IMR-90 (cell line): ENCODE data around the gene SCLY. TPM values are rescaled to one million over a fixed set of nuclear protein-coding genes. Genes with fewer than 3 reads are reported as not detected.

Experiments used
- CTCF ChIP-seq: conservative IDR thresholded peaks from 2 replicates; pipeline ENCODE4 v1.5.1; 2012; ENCODE audit warnings: mild to moderate bottlenecking, low read depth, low read length, improper control_type of control experiment
- POLR2A ChIP-seq: IDR thresholded peaks from 2 replicates; pipeline ENCODE4 v1.6.1; 2012; ENCODE audit warnings: mild to moderate bottlenecking, low read depth, low read length
- polyA plus RNA-seq, 3 experiments: library from polyadenylated mRNA; depleted of rRNA; stranded (reverse); fragments of >200 nt; gene quantifications; 2 replicates each; pipeline ENCODE4 v1.2.3, GENCODE V29; 2012; ENCODE audit warnings: low replicate concordance in 1 of 3
- total RNA-seq: library from RNA; depleted of rRNA; stranded (reverse); fragments of >200 nt; gene quantifications from 2 replicates; pipeline ENCODE4 v1.2.3, GENCODE V29; 2012

Gene SCLY
- total and polyA plus RNA-seq, 2 of the 4 experiments (the other 2 are of a cell fraction), result 8.6 to 10.5 TPM

- TF ChIP-seq CTCF (no peak), POLR2A (no peak)
Observed at GRCh38 chr2:238100821-238101771, 40.3 kb downstream of the SCLY start (continued).
